GM18861 (cell line): Measurements from ENCODE around the gene KCNMA1.
"Not testable (repeated sequence)": the region's sequence is repeated elsewhere in the genome, so short reads cannot be mapped to it uniquely, and the experiment has no call there.

Source experiments
- ATAC-seq: cut with Tn5 transposase; IDR thresholded peaks from one replicate; pipeline ENCODE4 v1.9.1; 2021; ENCODE audit not compliant: unreplicated experiment

The KCNMA1 gene

DNA sequence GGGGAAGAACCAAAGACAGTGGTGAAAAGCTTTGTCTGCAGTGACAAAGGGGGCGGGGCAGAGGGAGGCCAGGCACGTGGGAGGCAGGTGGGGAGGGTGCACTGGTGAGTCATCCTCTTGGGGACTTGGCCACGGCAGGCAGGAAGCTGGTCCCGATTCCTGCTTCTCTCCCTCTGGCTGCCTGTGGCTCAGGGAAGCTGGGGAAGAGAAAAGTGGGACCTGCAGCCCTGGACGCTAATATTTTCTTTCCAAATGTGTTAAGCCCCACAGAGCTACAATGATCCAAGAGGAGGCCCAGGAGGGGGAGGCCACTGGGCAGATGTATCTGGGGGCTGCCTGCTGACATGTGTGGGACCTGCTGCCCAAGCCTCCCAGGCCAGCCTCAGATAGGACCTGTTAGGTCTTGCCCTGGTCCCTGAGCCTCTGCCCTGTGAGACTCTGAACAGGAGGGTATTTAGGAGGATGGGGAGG, 231.8 kb downstream of the KCNMA1 start:
- ATAC-seq: no peak

DNA sequence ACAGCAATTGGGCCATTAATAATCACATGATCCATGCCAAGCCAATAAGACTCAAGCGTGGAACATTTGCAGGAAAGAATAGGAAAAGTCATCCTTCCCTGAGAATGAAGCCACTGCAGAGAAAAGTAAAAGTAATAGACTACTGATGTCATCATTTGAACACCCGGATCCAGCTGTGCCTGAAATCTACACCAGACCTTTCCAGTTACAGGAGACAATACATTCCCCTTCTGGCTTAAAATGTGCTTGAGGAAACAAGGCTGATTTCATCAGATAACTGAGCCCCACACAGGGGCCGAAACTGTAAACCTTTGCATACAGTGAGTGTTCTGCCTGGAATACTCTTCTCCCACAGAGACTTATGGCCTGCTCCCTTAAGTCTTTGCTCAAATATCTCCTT, 232.8 kb downstream of the KCNMA1 start:
- no peak for ATAC-seq

DNA sequence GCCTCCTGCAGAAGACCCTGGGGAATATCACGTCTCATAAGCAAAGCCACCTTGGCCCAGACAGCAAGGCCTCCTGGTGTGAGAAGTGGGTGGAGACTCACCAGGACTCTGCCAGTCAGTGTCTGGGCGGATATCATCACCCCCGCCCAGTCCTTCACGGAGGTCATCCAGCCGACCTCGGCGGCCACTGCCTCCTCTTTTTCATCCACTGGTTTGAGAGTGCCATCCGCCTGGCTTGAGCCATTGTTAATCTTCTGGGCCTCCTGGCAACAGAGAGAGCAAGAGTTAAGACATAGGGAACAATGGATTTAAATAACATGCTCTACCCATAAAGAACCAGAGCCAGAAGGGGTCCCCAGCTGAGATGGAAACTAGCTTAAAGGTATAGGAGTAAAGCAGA, 233.8 kb downstream of the KCNMA1 start:
- ATAC-seq: no peak

DNA sequence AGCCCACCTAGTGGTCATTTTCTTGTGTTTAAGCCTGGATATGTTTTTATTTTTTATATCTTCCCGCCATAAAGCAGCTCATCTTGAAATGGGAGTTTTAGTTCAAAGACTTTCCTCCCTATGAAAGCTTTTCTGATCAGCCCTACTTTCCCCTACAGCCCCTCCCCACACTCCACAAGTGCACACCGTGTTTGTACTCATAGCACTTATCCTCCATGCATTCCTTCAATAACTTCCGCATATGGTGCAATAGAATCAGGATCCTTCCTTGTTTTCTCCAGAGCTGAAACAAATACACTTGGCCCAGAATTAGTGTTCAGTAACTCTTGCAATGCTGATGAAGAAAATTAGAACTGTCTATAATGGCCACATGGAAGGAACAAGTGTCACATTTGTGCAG, 235.9 kb downstream of the KCNMA1 start:
- ATAC-seq: no peak

DNA sequence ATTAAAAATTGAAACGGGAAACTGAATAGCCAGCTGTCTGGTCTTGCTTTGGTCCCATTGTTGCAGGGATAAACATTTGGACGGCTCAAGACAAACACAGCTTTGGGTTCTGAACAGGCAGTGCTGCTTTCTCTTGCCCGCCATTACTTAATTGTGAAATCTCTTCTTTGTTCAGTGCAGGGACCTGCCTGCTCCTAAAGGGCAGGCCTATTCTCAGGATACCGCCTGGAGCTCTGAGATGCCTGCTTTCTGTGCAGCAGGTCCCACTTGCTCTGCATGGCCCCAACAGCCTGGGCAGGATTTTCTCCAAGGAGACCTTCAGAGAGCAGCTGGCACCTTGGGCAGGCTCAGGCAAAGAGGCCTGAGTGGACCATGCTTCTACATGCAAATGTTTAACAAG, 237.6 kb downstream of the KCNMA1 start:
- ATAC-seq: no peak

DNA sequence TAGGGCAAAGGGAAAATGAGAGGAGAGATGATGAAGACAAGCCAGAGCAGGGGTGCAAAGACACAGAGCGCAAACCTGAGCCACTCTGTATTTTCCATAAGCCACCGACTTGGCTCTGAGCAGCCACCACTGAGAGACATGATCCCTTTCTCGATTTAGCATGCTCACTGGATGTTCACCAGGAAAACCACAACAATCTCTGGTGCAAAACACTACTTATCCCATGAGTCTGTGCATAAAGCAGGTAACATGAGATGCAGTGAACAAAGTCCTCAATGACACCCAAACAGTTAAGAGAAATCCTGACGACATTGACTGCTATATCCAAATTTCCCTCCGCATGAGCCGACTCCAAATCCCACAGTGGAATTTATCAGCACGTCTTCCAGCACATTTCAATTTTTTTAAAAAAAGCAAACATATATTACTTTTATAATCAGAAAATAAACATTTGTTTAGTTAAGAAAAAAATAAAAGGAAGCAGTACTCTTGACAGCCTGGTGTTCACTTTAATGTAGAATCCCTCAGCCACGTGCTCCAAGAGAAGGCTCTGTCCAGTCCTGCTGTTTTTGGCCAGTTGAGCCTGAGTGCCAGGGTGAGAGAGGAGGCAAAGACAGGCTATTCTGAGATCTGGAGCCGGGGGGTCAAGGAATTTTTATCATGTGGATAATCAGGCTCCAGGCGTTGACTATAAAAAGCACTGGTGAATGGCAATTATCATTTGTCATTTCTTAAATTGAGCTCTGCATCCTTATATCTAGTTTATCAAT, 238.4 kb downstream of the KCNMA1 start:
- no peak for ATAC-seq

DNA sequence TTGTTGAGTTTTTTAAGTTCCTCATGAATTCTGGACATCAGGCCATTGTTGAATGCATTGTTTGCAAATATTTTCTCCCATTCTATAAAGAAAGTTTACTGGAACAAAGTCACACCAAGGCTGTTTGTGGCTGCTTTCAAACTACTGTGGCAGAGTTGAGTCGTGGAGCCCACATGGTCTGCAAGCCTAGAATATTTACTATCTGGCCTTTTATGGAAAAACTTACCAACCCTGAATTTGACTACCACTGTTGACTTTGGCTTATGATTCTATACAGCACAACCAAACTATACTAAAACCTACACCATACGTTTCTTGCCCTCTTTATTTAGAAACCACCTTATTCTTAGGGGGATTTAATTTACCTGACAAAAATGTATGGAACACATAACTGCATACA, 239.1 kb downstream of the KCNMA1 start:
- no peak for ATAC-seq

DNA sequence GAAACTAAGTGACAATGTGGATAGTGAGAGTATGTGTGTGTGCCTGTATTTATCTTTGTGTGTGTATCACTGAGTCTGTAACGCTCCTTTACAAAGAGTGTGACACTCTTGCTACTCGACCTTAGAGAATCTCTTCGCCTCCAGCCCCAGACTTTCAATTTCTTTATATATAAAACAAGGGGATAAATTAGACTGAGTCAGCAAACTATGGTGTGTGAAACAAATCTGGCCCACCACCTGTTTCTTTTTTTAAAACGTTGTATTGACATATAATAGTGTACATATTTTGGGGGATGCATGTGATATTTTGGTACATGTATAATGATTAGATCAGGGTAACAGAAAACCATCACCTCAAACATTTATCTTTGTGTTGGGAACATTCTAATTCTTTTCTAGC, 240.5 kb downstream of the KCNMA1 start:
- no peak for ATAC-seq

DNA sequence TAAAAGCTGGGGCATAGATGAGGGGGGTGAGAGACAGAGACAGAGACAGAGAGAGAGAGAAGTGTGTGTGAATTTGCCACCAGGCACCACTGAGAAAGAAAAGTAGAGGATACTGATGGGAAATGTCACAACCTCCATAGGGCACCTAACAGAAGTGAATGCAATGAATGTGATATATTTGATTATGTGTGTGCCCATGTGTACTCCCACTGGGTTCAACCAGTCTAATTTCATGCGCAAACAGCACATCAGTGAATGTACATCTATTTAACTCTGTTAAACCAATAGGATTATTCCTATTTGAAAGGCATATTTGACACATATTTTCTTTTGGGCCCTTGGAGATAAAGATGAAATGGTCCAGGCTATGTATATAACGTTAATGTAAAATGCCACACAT, 241.3 kb downstream of the KCNMA1 start:
- ATAC-seq: no peak

DNA sequence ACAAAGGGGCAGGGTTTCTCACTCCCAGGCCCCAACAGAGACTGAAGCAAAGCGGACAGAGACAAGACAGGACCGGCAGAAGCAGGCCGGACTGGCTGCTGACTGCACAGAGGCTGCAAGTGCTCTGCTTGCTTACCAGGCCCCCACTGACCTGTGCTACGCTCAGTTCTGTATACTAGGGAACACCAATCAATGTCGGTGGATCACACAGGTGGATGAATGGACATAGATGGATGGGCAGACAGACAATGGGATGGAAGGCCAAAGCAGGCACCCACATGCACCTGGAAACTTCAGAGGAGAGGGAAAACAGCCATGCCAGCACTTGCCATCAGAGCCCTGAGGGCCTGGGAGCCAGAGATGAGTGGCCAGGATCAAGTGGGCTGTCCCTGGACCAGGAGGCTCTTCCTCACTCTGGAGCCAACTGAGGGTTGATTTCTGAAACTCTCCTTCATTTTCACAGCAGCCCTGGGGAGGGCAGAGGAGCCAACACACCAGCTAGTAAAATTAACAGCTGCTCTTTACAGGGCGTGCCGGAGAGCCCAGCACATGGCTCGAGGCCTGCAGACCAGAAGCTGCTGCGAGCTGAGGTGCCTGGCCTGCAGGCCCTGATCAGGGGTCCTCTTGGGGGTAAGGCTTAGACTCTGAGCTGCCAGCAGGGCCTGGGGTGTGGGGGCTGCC, 243.6 kb downstream of the KCNMA1 start:
- no peak for ATAC-seq

DNA sequence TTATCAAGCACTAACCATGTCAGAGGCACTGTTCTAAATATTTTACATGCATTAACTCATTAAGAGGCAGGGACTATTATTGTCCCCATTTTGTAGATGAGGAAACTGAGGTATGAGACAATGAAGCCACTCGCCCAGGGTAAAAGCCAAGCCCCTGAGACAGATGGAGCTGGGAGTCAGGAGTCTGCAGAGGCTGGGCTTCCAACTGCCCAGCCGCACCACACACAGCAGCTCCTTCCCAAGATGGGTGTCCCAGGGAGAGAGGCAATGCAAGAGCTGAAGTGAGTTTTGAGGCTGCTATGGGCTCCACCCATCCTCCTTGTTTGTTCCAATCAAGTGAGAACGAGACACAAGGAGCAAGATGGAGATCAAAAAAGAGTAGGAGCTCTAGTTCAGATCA, 244.2 kb downstream of the KCNMA1 start:
- ATAC-seq: no peak

DNA sequence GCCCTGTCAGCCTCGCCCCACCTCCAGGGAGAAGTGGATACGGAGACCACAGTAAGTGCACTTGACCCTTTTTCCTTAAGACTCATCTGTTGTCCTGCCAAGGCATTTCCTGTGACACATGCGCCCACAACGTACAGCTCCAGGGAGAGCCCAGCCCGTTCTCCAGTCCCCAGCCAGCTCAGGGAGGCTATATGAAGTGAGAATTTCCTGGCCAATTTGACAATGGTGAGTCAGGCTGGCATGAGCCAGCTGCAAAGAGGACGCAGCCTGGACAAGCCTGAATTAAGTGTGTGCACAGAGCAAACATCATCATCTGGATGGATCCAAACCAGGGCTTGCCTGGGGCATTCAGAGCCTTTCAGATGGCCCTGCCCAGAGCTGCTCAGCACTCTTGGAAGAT, 244.8 kb downstream of the KCNMA1 start:
- no peak for ATAC-seq

DNA sequence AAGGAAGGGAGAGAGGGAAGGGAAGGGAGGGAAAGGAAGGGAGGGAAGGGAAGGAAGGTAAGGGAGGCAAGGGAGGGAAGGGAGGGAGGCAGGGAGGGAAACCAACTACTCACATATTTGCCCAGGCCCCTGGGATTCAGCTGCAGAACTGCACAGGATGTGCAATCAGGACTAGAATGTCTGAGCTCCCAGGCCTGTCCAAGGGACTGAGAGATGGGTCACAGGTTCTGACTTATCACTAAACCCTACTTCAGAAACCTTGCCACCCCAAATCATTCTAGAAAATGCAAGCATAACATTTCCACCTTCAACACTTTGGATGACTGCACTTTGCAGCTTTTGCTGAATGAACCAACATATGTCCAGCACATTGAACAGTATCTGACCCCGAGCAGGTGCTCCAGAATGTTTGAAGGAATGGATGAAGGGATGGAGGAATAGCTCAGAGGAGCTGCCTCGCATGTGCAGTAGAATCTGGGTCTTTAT, 245.3 kb downstream of the KCNMA1 start:
- ATAC-seq: no peak

DNA sequence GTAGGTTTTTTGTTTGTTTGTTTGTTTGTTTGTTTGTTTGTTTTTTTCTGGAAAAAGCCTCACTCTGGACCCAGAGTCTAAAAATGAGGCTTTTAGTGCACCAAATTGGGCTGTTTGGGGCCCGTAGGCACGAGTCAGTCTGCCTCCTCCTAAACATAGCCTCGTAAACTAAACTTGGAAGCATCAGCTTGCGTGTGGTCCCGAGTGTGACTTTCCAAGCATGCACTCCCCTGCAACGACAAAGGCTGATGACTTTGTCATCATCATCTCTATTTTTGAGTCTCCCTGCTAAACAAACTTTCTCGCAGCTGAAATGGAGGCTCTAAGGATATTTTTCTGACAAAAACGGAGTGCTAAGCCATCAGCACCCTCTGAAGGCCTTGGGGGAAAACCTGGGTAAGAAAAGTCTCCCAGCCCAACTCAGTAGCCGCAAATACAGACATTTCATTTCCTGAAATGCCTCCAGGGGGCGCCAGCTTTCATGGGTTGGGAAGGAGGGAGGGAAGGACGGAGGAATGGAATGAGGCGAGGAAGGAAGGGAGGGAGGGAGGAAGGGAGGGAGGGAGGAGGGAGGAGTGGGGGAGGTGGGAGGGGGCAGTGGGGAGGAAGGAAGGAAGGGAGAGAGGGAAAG, 245.9 kb downstream of the KCNMA1 start:
- ATAC-seq: no peak

DNA sequence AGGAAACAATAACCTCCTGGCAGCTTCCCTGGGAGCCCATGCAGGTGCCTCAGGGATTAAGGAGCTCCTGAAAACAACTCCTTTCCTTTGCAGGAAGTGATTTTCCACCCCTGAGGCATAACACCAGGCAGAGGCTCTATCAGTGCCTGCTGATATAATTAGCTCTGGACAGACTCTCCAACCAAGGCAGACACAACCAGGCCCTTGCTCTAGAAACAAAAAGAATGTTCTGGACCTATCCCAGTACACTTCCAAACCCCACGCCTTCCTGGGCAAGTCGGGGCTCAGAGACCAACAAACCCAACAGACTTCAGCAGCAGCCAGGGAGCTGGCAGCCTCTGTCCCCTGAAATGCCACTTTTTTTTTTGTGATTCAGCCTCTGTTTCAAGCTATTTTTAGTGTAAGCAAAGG, 247.1 kb downstream of the KCNMA1 start:
- ATAC-seq: no peak

DNA sequence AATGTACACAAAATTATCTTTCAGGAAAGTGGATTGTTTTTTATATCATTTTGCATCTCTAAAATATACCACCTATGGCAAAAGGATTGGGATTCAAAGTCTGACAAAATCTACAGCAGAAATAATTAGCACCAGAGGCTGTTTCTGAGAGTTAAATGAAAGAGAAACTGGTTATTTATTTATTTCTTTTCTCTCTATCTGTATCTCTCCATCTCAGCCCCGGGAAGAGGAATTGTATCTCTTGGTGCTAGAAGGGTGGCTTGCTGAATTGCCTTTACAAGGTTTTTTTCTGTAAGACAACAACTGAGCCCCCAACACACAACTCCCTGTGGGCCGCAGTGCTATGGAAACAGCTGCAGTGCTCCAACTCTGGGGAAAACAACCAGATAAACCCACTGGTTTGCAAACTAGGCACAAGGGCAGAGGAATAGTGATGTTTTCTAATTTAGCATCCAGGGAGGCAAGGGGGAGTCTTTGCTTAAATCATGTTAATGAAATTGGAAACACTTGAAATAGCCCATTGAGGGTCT, 249.0 kb downstream of the KCNMA1 start:
- ATAC-seq: no peak

DNA sequence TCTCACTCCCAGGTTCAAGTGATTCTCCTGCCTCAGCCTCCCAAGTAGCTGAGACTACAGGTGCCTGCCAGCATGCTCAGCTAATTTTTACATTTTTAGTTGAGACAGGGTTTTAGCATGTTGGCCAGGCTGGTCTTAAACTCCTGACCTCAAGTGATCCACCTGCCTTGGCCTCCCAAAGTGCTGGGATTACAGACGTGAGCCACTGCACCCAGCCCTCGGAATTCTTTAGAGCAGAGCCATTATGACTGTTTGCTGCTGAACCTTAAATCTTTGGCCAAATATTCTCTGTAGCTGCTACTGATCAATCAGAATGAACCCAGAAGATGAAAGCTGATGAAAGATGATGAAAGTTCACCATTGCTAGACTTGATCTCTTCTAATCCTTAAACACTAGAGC, 249.9 kb downstream of the KCNMA1 start:
- not testable (repeated sequence) for ATAC-seq

DNA sequence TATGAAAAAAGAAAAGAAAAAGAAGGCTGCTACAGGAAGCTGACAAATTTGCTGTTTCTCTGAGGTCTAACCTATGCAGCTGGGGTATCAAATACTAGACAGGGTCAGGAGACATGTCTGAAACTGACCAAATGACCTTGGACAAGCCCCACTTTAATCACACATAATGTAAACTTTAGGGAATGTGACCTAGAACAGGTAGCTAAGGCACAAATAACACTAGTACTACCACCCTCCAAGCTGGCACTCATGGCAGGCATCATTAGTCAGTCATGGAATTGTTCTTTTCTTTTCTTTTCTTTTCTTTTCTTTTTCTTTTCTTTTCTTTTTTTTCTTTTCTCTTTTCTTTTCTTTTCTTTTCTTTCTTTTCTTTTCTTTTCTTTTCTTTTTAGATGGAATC, 250.4 kb downstream of the KCNMA1 start:
- no peak for ATAC-seq

DNA sequence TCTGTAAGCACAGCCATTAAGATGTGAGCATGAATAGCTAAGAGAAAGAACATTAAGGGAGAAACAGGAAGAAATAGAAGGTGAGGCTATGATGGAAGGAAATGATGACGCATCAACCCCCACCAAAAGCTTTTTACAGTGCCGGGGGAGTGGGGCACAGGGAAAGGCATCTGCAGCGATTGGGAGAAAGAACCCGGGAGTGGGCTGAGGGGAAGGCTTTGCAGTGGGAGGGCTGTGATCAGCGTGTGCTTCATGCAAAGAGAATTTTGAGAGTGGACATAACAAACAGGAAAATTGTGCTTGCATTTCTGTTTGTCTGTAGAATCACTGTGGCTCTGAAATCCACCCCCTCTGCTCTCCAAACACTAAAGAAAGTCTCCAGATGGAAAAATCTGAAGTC, 250.8 kb downstream of the KCNMA1 start:
- no peak for ATAC-seq

DNA sequence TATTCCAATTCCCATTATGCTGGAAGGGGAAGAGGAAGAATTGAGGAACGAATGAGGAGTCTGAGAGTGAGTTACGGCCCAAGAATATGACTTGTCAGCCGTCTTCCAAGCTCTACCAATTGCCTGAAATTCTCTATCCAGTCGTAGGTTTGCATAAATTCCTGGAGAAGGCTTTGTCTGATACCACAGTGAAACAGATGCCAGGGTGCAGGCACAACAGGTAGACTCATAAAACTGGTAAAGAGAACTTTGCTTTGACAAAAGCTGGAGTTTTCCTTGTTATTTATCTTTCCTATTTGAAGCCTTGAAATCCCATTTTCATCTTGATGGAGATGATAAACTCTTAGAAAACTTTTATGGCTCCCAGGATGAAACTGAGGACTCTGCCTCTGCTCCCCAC, 251.2 kb downstream of the KCNMA1 start:
- no peak for ATAC-seq

DNA sequence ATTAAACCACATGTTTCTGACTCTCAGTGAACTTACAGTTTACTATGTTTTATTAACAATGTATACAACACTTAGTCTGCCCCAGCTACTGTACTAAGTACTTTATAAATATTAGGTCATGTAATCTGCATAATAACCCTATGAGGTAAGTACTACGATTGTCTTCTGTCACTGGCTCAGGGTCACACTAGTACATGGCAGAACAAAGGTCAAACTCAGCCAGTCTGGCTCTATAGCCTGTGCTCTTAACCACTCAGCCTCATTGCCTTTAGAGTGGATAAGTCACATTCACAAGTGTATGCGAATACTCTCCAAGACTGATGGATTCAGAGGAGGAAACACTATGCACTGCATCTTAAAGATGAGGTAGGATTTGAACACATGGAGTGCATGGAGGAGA, 252.3 kb downstream of the KCNMA1 start:
- no peak for ATAC-seq
